Measurements from ENCODE around the gene NXN. TPM values are rescaled to one million over a fixed set of nuclear protein-coding genes. Genes with fewer than 3 reads are reported as not detected.
"Not testable (repeated sequence)": the region's sequence is repeated elsewhere in the genome, so short reads cannot be mapped to it uniquely, and the experiment has no call there.

NXN gene
- polyA plus RNA-seq, 4 donors, result 33.3 to 42.1 (median 38.8) TPM

DNA sequence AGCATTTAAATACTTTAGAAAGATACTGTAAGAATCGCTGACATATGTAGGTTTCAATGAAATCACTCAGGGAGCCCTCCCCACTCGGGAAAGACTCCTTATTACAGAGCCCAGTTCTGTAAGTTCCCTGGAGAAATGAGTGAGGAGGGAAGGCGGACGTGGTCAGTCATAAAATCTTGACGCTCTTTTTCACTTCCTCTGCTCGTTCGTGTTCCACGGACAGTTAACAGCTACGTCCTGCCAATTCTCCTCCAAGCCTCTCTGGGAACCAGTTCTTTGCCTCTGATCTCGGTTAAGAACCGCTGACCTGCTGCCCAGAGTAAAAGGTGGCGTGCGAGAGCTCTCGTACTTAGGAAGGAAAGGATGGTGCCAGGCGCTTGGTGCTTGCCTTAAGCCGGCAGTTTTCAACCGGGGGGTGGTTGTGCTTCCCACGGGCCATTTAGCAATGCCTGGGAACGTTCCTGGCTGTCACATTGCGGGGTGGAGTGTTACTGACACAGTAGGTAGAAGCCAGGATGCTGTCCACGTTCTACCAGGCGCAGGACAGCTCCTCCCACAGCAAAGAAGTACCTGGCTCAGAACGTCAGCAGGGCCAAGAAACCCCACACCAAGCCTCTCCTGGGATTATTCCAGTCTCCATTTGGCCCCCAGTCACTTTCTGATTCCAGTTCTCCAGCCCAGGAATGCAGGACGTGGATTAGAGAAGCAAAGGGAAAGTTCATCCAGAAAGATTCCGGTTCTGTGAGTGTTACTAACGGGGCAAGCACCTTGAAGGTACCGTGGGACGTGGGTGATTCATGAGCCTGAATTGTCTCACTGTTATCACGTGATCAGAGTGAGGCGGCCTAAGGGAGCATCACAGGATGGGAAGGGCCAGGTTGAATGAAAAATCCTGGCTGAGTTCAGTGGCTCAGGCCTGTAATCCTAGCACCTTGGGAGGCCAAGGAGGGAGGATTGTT is 109.7 kb downstream of the NXN start:
- no peak for DNase-seq (ENCODE audit: low read depth in 4 of 4, low spot score in 3 of 4)

DNA sequence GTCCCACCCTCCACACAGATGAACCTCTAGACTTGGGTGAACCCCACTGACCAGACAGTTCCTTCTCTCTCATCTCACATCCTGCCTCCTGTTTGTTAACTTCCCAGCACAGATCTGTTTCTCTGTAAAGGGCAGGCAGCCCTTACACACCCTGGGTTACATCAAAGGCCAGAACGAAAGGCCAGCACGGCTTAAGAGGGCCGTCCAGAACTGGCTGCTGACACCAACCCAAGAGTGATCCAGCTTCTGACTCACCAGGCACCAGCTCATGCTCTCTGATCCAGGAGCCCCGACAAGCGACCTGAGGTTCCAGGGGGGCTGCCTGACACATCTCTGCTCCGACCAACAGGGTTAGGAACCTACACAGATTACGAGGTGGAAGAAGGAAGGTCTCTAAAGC is 110.5 kb downstream of the NXN start:
- DNase-seq (ENCODE audit: low read depth in 4 of 4, low spot score in 3 of 4), result no peak

DNA sequence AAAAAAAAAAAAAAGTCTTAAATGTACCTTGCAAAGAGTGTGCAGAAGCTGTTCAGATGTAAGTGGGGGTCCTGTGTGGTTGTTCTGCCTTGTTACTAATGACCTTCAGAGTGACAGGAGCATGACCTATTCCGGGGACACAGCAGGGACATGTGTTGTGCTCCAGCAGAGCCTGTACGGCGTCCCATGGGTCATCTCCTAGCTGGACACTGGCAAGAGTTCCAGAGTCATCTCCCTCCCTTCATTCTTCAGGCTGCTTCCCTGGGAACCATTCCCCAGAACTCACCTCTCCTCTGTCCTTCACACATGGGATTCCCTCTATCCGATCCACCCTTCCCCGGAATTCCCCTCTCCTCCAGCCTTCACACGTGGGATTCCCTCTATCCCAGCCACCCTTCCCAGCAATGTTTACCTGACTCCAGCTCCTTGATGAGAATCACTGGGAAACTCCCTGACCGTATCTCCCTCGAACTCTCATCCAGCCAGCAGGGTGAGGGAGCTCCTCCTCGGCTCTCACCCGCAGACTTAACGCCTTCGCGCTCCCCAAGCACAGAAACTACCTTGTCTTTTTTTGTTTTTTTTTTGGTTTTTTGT is 111.6 kb downstream of the NXN start:
- DNase-seq (ENCODE audit: low read depth in 4 of 4, low spot score in 3 of 4), result no peak

DNA sequence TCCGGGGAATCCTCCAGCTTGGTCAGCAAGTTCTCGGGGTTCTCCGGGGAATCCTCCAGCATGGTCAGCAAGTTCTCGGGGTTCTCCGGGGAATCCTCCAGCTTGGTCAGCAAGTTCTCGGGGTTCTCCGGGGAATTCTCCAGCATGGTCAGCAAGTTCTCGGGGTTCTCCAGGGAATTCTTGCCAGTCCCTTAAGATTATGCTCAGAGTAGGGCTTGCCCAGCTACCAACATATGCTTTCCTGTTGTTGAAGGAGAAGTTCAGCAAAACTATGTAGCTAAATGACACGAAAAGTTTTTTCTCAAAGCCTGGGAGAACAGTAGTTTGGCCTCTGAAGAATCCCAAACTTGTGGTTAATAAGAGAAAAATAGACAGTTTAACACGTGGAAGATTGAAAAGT is 112.3 kb downstream of the NXN start:
- not testable (repeated sequence) for DNase-seq (ENCODE audit: low read depth in 4 of 4, low spot score in 3 of 4)

DNA sequence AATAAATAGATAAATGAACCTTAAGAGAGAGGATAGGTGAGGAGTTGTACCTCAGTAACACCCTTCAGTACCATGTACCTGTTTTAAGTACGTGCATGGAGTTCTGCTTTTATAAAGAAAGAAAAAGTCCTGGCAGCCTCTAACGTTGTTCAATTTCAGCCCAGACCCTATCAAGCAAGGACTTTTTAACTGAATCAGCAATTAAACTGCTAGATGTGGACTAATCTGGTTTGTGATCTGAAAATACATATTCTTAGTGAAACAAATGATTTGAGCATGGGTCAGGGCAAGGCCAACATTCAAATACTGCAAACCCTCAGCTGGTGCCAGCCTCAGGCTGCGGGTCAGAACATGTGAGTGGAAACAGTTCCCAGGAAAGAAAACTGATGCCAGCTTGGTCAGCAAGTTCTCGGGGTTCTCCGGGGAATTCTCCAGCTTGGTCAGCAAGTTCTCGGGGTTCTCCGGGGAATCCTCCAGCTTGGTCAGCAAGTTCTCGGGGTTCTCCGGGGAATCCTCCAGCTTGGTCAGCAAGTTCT is 112.9 kb downstream of the NXN start:
- no peak for DNase-seq (ENCODE audit: low read depth in 4 of 4, low spot score in 3 of 4)

DNA sequence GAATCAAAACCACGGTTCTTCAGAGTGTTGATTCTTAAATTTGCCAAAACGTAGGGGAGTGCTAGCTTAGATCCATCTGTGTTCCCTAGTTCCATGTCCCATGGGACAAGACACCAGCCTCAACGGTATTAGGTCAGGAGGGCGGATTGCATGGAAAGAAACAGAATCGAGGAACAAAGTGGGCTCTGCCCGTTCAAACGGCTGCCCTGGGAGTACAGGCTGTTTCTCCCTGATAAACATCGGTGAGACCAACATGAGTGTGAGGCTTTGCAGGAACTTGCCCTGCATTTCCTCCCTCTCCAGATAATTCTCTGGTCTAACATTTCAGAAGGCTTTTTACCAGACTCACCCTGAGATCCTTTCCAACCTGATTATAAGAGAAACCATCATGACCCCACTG is 115.3 kb downstream of the NXN start:
- DNase-seq (ENCODE audit: low read depth in 4 of 4, low spot score in 3 of 4), result no peak

DNA sequence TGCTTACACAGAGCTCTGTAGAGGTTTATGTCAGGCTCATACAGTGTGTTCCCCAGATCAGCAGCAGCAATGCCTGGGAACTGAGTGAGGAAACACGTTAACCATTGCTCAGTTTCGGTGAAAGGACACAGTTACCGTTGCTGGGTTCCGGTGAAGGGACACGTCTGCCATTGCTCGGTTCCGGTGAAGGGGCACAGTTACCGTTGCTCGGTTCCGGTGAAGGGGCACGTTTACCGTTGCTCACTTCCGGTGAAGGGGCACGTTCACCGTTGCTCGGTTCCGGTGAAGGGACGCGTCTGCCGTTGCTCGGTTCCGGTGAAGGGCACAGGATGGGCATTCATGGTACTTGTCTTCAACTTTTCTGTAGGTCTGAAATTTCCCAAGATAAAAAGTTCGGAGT is 115.7 kb downstream of the NXN start:
- no peak for DNase-seq (ENCODE audit: low read depth in 4 of 4, low spot score in 3 of 4)

DNA sequence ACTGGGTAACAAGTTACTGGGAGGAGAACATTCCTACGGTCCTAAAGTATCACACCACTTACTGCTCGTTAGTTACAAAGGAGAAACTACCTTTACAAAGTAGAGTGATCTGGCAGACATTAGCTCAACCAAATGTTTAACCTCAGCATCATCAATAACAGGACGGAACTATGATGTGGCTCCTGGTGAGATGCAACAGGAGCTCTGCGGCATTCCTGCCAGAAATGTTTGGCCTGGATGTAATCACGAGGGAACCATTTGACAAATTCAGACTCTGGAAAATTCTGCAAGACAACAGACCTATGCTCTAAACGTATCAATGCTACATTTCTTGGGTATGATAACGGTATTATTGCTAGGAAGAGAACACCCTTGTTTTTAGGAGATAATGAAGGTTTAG is 117.0 kb downstream of the NXN start:
- no peak for DNase-seq (ENCODE audit: low read depth in 4 of 4, low spot score in 3 of 4)

DNA sequence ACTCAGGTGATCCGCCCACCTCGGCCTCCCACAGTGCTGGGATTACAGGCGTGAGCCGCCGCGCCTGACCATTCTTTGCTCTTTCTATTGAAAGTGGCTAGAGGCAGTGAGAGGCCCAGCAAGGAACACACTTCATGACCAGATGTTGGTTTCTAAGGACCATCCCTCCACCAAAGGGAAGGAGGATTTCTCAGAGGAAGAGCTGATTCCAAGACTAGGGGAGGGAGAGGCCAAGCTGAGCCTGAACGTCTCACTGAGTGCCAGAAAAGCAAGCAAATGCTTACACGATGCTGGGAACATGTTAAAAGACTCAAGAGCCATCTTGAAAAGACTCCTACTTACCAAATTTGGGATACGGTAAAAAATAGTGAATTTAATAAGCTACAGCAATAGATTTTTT is 118.2 kb downstream of the NXN start:
- DNase-seq (ENCODE audit: low read depth in 4 of 4, low spot score in 3 of 4), result no peak

DNA sequence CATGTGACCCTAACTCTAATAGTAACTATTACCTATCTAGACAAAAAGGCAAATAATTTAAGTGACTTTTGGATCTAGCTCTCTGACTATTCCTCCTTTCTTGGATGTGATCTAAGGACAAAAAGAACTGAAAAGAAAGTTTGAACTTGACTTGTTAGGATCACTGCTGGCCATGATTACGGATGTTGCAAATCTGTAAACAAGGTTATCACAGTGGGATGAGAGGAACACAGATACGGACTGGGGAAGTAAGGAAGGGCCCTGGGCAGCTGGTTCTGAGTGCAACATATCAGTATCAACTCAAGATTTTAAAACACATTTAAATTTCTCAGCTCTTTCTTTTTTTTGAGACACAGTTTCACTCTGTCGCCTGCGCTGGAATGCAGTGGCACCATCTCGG is 118.8 kb downstream of the NXN start:
- no peak for DNase-seq (ENCODE audit: low read depth in 4 of 4, low spot score in 3 of 4)

DNA sequence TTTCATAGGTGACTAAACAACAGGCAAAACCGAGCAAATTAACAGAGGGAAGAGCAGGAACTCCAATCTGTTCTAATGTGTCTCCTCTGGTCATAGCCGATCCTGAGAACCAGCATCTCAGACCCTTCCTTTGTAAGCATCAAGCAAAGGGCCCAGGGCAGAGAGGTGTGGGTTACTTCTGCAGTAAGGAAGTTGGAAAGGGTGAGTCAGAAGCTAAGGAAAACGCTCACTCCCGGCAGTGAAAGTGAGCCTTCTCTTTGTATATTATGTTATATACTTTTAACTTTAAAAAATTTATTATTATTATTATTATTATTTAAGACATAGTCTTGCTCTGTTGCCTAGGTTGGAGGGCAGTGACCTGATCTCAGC is 119.8 kb downstream of the NXN start:
- DNase-seq (ENCODE audit: low read depth in 4 of 4, low spot score in 3 of 4), result no peak

DNA sequence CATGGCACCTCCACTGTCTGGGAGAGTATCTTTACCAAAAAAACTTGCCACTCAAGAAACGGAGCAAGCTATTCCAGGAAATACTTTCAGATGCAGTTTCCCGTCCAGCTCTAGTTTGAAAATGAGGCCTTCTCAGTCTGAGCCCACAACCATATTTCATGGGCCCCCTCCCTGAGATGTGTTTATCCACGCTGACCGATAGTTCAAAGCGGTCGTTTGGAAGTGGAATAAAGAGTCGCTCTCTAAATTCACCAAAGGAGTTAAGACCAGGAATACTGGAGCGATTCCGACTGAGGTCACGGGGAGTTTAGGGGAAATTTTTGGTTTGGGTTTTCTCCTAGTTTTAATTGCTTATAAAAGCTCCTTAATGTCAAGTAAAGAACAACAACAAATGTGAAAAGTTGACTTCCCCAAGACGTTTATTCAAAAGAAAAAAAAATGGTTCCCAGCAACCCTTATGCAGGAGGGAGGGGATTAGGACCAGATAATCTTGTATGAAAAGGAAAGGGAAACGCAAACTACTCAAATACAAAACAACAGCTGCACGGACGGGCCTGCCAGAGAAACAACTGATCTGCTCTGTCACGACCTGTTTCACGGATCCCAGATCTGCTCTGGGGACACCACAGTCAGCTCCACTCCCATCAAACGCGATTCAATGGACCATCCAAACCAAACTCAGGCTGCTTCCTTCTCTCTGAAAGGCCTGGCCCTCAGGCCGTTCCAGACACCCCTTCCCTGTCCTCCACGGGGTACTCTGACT is 120.3 kb downstream of the NXN start:
- peak; percentile 61 to 75 (median 74) for DNase-seq (ENCODE audit: low read depth in 4 of 4, low spot score in 3 of 4)

DNA sequence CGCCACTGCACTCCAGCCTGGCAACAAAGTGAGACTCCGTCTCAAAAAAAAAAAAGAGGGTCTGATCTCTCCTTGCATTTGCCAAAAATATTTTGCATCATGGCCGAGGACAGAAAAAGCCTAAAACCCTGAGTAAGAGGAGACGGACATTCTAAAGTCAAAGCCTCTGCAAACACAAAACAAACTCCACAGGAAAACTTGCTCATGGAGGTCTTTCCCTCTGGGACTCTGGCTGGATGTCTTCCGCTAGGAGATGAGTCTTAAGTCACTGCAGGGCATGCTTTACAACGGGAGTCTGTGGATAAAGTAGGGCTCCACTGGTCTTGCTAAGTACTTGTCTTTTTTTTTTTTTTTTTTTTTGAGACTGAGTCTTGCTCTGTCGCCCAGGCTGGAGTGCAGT is 123.4 kb downstream of the NXN start:
- no peak for DNase-seq (ENCODE audit: low read depth in 4 of 4, low spot score in 3 of 4)

DNA sequence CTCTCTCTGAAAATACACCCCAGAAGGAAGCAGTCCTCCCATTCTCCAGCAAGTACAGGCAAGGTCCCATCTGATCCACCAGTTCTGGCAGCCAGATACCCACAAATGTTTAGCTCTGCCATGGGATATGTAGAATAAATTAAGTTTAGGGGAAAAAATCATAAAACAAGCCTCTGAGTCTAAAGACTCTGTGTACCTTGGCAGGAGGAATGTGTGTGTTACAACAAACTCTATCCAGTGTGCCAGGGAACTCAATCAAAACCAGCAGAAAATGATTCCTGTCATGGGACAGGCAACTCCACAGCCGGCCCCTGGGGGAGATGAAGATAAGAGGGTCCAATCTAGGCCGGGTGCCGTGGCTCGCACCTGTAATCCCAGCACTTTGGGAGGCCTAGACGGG is 124.0 kb downstream of the NXN start:
- DNase-seq (ENCODE audit: low read depth in 4 of 4, low spot score in 3 of 4), result no peak

DNA sequence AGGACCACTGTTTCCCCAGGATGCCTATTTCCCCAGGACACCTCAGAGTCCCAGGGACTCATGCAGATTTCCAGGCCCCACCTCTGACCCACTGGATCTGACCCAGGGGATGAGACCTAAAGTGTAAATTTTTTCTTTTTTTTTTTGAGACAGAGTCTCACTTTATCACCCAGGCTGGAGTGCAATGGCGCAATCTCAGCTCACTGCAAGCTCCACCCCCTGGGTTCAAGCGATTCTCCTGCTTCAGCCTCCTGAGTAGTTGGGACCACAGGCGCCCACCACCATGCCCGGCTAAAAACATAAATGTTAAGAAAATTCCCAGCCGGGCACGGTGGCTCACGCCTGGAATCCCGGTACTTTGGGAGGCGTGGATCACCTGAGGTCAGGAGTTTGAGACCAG is 126.7 kb downstream of the NXN start:
- not testable (repeated sequence) for DNase-seq (ENCODE audit: low read depth in 4 of 4, low spot score in 3 of 4)

DNA sequence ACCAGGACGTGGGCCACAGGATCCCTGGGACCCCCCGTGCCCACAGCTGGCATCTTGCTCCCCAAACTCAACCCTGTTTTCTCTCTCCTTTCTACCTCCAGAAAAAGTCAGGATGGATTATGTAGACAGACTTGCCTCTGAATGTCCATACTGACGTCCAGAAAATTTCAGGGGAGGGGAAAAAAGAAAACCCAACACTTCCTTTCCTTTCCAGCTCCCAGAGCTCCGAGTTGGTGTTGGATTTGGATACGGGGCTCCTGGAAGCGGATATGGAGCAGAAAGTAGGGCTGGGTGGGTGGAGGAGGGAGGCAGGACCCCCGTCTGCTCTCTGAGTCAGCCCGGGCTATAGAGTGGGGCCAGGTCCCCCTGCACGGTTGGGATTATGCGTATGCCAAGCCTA is 127.2 kb downstream of the NXN start:
- DNase-seq (ENCODE audit: low read depth in 4 of 4, low spot score in 3 of 4), result no peak

DNA sequence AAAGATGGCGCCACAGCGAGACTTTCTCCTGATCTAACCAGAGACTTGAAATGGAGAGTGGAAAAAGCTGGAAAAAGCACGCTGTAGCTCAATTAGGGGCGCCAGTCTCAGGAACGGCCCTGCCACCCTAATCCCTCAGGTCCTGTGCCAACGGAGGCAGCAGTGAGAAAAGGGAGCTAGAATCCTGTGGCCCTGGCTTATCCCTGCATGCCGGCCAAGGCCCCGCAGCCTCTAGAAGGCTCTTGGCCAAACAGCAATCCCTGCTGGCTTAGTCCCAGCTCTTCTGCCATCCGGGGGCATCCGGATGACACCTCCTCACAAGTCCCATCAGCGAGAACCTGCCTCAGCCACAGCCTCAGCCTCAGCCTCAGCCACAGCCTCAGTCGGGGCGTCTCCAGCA is 127.7 kb downstream of the NXN start:
- no peak for DNase-seq (ENCODE audit: low read depth in 4 of 4, low spot score in 3 of 4)

DNA sequence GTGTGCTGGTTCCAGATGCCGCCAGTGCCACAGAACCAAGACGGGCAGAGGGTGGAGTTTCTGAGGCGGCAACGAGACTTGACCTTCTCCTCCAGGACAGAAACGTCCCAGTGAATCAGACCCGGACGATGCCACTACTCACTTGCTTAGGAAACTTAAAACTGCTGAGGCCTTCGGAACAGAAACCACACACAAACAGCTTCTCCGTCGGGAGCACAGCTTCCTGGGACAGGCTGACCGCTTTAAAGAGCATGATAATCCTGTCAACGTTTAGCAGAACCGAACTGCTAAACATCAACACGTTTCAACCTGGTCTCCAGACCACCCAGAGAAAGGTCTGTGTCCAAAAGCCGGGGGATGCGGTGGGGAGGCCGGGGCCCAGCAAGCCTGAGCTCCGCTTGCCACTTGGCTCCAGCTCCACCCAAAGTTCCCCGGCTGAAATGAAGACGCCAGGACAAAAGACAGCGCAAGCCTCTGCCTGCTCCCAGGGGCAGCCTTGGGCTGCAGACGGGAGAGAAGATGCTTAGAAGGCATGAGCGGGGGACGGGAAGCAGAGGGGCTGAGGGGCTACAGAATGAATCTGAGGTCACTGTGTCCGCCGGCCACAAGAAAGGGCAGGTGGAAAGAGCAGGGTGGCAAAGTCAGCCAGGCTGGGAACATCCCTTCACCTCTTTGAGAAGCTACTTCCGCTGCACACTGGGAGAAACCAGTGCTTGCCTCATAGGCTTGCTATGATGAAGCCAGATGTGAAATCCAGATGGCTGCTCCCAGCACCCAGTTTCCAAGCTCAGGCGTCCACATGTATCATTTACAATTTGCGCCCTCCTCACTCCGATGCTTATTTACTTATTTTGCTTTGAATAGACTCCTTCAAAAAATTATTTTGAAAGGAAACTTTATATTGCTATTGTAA is 128.5 kb downstream of the NXN start:
- DNase-seq (ENCODE audit: low read depth in 4 of 4, low spot score in 3 of 4), result no peak

DNA sequence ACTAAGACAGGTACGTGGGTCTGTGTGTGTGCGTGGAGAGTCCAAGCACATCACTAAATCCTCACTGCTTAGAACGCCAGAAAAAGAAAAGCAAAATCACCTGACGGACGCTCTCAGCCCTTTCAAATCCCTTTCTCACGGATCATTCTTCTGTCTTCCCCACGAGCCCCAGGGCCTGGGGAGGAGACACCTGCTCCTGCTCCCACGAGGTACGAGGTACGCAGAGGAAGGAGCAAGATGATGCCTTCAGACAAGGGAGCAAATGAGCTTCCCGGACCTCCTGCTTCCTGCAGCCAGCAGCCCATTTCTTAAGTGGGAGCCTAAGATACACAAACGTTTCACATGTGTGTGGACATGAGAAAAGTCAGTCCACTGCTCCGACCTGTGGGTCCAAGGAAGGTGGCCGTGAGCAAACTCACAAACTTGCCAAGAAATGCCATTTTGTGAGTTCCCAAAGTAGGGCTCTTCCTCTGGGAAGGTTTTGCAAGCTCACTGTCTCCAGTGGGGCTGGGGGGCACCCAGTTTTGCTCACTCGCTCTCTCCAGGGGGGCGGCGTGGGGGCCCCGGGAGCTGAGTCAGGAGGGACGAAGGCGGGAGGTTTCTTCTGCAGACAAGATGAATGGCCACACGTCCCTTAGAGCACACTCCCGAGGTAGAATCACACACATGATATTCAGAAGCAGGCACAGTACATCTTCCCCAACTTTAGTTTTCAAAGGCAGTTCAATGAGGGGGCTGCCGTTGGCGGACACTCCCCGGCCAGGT is 129.3 kb downstream of the NXN start:
- no peak for DNase-seq (ENCODE audit: low read depth in 4 of 4, low spot score in 3 of 4)
